AG08396 (cell line): ENCODE results near the gene POLA1.
"Not testable (repeated sequence)": the region's sequence is repeated elsewhere in the genome, so short reads cannot be mapped to it uniquely, and the experiment has no call there.

Experiments
- DNase-seq: peaks from one replicate; pipeline ENCODE4 v3.0.0; 2012; ENCODE audit warnings: low spot score, mixed read lengths

Gene POLA1

GRCh38 chrX:24790166-24790565 is 96.4 kb downstream of the POLA1 start:
- no peak for DNase-seq

DNA sequence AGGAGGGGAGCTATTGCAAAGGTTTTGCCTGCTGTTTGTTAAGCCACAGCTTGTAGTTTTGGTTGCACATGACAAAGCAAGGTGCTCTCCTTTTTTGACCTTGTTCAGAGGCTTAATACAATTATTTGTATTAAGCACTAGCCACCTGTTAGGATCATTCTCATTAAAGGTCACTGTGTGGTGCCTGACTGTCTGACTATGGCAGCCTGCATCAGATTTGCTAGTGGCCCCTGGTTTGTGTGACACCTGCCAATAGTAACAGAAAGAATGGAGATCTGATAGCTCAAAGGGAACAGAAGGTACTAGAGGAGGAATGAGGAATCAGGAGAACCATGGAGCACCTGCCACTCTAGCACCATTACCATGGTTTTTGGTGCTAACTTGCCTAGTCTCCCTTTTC is 102.5 kb downstream of the POLA1 start:
- no peak for DNase-seq

DNA sequence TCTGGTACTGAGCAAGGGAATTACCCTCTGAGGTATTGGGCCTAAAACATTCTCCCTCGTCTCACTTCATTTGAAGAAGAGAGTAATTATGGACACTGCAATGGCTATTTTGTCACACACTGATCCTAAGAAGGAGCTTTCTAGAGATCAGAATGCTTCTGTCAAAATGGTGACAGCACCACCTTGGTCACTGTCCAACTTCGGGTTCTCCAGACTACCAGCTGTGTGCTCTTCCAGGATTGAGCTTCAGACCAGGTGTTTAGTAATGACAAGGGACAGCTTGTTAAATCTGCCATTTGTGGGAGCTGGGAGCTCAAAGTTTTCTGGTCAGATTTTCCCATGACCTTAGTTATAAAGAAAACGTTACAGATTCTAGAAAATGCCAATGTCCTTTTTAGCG is 105.4 kb downstream of the POLA1 start:
- no peak for DNase-seq

DNA sequence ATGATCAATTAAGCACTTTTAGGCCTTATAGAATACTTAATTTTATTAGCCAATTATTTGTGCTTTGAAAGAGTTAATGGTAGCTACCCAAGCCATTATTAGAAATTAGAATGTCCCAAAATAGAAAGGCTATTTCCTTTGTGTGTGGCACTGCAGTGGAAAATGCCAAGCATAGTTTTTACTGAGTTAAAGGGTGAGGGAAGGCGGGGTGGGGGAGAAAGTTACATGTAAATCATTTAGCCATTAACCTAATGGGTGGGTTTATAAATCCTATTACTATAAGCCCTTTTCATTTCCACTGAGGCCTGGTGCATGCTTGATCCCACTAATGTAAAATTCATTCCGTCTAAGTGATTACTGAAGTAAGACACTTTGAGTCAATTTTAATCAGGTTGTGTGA is 105.8 kb downstream of the POLA1 start:
- DNase-seq, result no peak

DNA sequence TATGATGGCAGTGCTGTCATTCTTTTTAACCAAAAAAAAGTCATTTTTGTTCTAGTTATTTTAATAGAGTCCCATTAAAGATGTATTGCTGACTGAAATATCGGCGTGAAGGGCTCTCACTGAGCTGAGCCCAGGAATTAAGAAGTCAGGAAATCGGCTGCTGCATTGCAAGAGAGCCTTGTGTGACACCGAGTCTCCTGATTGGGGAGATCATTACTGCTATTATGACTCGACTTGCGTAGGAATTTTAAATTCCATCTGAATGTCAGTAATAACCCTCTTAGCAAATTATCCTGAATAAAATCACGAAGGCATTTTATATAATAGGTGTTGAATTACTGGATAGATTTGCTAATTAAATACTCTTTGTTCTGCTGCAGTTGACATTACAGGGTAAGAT is 111.5 kb downstream of the POLA1 start:
- no peak for DNase-seq

GRCh38 chrX:24819807-24820206 is 126.1 kb downstream of the POLA1 start:
- not testable (repeated sequence) for DNase-seq

GRCh38 chrX:24828147-24828546 is 134.4 kb downstream of the POLA1 start:
- no peak for DNase-seq

GRCh38 chrX:24828600-24828999 is 134.9 kb downstream of the POLA1 start:
- DNase-seq, result no peak

GRCh38 chrX:24833695-24834094 is 140.0 kb downstream of the POLA1 start:
- DNase-seq, result no peak

DNA sequence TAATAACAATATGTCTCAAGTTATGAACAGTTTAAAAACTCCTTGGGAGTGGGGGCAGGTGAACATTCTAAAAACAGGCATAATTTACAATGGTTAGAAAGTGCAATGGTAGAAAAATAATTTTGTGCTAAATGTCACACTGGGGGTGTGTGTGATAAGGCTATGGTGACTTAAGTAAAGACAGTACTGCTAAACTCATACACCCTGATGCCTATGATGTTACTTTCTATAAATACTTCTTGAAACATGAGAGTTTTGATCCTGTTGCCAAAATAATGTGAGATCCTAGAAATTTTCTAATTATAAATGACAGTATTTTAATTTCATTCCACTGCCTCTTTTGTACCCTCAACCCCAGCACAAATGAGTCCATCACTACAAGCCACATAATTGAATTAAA is 144.2 kb downstream of the POLA1 start:
- DNase-seq, result no peak

DNA sequence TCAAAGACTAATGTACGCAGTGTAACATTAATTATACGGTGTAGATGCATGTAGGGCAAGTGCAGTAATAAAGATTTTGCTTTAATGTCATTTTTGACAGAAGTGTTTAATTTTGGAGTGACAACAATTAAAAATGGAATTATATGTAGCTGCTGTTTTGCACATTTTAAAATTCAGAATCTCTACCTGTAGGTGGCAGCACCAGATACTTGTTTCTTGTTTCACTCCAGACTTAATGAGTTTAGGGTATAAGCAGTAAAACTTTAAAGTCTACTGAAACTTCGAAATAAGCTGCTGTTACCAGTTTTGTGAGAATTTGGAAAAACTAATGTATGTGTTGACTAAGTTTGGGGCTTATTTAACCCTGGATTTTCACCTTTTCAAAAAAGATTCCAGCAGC is 144.9 kb downstream of the POLA1 start:
- no peak for DNase-seq

DNA sequence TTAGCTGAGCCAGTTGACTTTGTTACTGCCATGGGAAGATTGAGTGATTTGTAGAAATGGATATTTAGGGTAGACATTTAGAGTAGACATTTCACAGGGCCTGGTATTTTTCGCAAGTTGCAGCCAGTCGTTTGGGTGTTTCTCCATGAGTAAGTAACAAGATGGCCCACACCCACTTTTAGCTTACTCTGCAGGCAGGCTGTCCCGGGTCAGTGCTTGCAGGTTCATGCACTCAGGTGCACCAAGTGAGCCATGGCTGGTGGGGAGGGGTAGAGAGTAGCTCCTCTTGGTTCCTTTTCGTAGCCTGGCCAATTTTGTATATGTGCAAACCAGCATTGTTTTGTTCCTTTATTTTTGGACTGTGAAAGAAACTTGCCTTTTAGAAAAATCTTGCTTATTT is 145.6 kb downstream of the POLA1 start:
- DNase-seq, result no peak

DNA sequence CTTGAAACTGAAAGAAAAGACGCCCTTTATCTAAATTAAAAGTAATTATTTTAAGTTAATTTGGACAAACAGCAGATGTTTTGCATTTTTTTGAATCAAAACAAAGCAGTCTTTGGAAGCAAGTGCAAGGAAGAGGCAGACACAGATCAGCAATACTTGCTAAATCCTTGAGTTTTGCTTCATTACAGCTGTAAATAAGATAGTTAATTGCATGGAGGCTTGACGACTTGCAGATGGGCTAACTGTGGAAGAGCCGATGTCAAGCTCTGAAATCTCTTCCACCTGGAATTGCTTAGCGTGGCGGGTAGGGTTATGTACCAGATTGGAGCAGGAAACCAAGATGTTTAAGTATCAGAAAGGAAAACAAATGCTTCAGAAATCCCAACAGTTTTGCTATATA is 148.8 kb downstream of the POLA1 start:
- DNase-seq, result no peak

DNA sequence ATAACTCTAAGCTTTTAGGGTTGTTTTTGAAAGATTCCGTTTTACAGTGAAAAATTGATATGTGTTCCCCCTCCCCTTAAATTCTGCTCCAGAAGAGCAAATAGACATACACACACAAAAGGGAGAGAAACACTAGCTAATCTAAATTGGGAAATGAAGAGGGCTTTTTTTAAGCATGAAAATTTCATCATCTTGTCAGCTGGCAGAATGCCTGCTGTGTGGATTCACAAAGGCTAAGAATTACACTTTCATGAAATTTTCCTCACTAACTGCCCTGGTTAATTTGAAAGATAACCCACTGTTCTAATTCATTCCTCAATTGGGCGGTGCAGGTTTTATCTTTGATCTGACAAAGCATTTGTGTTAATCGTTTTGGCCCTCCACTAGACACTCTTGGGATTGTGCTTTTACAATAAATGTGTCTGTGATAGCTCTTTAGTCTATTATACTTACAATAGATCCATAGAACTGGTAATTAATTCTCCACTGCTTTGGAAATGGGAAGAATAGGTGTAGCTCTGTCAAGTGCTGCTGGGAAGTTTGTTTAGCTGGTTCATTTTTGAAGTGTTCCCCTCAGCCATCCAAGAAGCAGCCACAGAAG is 152.9 kb downstream of the POLA1 start:
- DNase-seq, result no peak

GRCh38 chrX:24851289-24851688 is 157.6 kb downstream of the POLA1 start:
- DNase-seq, result no peak

DNA sequence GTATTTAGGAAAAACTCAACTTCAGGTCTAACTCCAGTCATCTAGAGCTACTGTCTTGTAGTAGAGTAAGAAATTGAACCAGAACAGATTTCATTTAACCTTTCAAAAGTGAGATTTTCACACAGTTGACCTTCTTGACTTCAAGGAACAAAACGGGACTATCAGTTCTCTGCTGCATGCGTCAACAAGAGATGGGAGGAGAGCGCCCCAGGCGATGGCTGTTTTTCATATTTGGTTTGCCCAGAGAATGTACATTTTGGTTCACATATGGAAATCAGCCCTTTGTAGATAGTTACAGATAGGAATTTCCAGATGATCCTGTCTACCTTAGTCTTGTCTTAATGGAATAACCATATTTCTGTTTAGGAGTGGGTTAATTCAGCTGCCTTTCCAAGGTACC is 158.1 kb downstream of the POLA1 start:
- no peak for DNase-seq

GRCh38 chrX:24858004-24858746 is 164.5 kb downstream of the POLA1 start:
- DNase-seq, result no peak

DNA sequence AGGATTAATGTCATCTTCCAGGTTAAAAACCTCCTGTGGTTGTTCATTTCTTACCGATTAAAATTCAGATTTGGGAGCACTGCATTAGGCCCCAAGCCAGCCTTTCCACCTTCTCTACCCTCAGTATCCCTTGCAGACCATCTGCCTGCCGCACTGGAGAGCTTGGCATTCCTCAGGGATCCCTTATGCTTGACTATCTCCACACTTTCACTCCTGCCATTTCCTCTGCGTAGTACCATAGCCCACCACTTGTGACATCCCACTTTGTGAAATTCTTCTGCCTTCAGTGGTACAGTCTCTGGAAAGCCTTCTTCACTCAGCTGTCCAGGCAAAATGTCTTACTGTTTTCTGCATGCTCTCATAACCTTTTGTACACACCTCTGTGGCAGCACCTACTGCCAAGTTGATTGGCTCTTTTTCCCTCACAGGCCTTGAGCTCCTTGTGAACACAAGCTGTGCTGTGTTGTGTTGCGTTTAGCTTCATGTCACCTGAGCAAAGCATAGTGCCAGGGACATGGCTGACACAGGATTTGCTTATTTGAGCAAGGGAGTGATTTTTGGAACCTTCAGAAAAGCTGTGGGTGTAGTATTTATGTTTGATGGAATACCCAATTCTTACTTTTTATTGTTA is 165.6 kb downstream of the POLA1 start:
- no peak for DNase-seq

DNA sequence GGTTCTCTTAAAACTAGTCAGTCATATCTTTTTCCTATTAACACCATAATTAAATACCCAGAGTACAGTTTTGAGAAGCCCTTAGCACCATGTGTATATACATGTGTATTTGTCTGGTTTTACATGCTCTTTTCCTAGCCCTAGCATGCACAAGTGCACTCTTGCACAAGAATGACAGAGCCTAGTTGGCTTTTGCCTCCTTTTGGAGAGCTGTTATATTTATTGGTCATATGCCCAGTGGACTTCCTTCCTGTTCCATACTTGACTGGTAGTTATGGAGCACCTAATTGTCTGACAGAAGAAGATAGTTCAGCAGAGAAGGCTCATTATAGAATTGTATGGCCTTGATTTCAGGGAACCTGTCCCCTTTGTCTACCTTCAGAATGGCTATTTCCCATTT is 166.4 kb downstream of the POLA1 start:
- DNase-seq, result no peak

- no peak for DNase-seq
Measured at GRCh38 chrX:24862343-24862742, 168.6 kb downstream of the POLA1 start.

DNA sequence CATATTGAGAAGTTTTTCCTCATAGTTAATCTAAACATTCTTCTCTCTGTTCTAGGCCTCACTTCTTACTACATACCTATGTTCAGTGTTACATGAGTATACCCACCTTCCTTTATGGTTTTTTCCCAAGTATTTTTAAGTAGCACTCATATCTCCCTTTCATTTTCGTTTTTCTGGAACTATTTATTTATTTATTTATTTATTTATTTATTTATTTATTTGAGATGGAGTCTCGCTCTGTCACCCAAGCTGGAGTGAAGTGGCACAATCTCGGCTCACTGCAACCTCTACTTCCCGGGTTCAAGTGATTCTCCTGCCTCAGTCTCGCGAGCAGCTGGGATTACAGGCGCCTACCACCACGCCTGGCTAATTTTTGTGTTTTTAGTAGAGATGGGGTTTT is 170.1 kb downstream of the POLA1 start:
- not testable (repeated sequence) for DNase-seq

GRCh38 chrX:24870143-24870542 is 176.4 kb downstream of the POLA1 start:
- DNase-seq, result peak; percentile 14

DNA sequence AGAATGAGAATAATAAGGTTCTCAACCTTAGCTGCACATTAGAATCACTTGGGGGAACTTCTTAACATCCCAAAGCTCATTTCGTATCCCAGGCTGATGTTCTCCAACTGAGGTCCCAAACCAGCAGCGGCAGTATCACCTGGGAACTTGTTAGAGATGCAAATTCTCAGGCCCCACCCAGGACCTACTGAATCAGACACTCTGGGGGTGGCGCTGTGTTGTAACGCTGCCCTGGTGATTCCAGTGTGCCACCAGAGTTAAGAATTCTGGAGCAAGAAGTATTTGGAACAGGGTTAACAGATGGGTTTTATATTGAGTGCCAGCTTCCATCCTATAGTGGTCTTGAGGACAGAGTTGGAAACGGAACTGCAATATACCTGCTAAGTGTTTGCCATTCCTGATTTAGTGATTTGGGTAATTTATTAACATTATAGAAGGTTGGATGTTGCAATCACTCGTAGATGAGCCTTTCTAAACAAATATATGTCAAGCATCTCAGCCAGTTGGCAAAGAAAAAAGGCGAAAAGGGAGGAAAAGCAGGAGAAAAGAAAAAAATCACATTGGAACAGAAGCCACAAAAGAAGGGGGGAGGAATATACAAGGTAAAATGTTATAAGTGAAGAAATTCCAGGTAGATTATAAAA is 181.0 kb downstream of the POLA1 start:
- DNase-seq, result no peak
